Activated CD4-positive, CD25-positive, alpha-beta regulatory T cell treated with anti-CD3 and anti-CD28 coated beads, Interleukin-2, amount 50 U/mL, for 16 hours (primary cell): ENCODE measurements around the gene NTRK1.
"Not testable (repeated sequence)": the region's sequence is repeated elsewhere in the genome, so short reads cannot be mapped to it uniquely, and the experiment has no call there.

Source experiments
- DNase-seq: peaks from one replicate; pipeline ENCODE4 v3.0.0-alpha.2; 2020; ENCODE audit warnings: low read depth, low spot score

NTRK1 gene

DNA sequence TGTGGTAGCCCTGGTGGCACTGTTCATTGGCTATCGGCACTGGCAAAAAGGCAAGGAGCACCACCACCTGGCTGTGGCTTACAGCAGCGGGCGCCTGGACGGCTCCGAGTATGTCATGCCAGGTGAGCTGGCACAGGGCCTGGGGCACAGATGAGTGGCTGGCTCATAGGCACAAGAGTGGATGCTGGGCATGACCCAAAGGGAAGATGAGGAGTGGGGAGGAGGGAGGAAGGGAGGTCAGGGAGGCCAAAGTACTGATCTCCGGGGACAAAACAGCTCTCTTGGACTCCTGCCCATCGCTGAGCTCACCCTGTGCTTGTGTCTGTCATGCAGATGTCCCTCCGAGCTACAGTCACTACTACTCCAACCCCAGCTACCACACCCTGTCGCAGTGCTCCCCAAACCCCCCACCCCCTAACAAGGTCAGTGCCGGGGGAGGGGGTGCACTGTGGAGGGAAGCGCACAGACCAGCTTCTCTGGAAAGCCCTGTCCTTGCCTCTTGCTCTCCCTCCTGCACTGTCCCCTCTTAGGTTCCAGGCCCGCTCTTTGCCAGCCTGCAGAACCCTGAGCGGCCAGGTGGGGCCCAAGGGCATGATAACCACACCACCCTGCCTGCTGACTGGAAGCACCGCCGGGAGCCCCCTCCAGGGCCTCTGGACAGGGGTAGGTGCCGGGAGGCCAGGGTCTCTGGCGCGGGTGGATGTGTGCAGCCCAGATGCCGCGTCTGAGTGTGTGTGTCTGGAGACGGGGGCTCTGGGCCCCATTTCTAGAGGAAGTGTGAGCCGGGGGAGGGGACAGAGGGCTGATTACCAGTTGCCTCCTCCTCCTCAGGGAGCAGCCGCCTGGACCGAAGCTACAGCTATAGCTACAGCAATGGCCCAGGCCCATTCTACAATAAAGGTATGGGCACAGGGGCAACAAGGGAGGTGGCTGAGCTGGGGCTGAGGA lies 52.5 kb downstream of the NTRK1 start:
- no peak for DNase-seq

- no peak for DNase-seq
Observed at GRCh38 chr1:156913809-156914387, 53.2 kb downstream of the NTRK1 start.

DNA sequence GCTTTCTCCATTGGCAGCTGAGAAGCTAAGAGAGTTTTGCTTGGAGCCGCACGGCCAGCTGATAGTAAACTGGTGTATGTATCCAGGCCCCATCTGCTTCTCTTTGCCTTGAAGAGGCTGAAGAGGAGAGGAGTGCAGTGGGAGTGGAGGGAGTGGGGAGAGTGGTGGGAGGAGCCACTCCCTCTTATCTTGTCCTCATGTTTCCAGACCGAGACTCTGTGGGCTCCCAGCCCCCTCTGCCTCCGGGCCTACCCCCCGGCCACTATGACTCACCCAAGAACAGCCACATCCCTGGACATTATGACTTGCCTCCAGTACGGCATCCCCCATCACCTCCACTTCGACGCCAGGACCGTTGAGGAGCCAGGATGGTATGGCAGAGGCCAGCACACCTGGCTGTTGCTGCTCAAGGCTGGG lies 53.8 kb downstream of the NTRK1 start:
- DNase-seq, result no peak

DNA sequence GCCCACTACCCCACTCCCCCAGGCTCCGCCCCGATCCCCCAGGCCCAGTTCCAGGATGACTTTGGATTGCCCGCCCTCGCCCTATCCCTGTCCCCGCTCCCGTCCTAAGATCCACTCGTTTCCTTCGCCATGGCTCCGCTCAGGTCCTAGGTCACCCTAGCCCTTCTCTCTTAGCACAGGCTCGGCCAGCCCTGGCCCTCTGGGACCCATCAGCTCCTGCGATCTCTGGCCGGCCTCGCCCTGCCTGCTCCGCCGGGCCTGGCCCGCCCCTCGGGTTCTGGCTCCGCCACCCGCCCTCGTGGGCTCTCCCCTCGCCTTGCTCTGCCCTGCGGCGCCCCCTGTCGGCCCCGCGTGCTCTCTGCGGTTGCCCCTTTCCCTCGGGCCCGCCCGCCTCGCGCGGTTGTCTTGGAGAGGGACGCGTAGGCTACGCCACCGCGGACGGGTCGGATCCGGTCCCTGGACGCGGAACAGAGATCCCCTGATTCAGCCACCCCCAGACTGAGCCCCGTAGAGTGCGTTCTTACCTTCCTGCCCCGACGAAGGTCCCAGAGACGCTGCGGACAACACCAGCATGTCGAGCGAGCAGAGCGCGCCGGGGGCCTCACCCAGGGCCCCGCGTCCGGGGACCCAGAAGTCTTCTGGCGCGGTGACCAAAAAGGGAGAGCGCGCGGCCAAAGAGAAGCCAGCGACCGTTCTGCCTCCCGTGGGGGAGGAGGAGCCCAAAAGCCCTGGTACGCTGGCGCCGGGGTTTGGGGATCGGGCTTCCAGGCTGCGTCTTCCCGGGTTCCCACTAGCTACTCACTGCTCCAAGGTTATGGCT lies 59.8 kb downstream of the NTRK1 start, which contains the start of gene LRRC71:
Gene LRRC71 (plus strand): TSS at position 400 of the 820 bp plus-strand sequence. CDS start 172 bp downstream, at position 572.
- DNase-seq, result no peak

- DNase-seq, result no peak
Observed at GRCh38 chr1:156921053-156921529, 60.4 kb downstream of the NTRK1 start.

DNA sequence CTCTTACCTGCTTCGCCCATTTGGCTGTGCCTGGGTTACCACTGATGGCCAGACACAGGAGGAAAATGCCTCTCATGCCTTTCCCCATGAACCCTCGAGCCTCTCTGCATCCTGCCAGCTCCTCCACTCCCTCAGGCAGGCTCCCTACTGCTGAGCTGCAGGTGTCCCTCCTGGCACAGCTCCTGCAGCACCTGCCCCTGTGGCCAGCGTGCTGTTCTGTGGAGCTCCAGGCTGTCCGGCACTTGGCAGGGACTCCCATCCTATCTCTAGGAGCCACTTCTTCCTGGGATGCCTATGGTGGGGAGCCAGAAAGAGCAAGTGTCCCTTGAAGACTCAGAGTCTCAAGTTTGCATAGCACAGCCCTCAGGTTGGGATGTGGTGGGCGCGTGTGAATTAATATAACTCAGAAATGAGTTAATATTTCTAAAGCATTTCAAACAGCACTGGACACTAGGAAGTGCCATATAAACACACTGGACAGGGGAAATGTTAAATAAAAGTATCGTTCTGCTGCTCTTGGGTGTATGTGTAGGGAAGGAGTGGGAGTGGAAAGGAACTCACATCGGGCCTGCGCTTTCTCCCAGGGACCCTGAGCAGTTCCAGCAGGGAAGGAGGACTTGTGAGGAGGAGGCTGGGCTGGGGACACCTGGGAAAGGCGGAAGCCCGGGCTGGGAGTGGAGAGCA lies 62.5 kb downstream of the NTRK1 start:
- DNase-seq, result no peak

DNA sequence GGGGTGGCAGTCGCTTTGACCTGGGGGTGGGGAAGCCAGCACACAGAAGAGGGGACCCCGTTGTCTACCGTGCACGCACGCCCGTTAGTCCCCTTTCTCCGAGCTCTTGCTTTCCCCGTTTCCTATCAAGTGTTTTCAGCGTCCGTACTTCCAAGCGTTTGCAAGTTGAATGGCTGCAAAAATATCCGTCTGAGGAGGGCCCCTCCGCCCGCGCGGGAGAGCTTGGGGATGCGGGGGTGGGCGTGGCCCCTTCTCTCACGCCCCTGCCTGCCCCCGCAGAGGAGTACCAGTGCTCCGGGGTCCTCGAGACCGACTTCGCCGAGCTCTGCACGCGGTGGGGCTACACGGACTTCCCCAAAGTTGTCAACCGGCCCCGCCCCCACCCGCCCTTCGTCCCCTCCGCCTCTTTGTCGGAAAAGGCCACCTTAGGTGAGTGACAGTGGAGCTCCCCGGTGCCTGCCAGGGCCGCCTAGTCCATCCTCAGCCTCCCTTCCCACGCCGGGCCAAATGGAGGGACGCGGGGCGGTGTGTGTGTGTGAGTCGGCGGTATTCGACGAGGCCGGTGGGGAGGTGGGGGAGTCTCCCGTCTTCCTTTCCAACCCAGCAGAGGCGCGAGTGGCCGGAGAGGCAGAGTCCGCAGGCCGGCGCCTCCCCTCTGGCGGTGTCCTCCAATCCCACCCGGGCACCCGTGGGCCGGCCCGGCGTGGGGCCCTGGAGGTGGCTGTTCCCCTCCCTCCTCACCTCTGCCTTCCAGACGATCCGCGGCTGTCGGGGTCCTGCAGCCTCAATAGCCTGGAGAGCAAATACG lies 63.2 kb downstream of the NTRK1 start:
- DNase-seq, result no peak

- no peak for DNase-seq
Observed at GRCh38 chr1:156924478-156925153, 64.0 kb downstream of the NTRK1 start.

- DNase-seq, result no peak
Observed at GRCh38 chr1:156925154-156926010, 64.7 kb downstream of the NTRK1 start.

DNA sequence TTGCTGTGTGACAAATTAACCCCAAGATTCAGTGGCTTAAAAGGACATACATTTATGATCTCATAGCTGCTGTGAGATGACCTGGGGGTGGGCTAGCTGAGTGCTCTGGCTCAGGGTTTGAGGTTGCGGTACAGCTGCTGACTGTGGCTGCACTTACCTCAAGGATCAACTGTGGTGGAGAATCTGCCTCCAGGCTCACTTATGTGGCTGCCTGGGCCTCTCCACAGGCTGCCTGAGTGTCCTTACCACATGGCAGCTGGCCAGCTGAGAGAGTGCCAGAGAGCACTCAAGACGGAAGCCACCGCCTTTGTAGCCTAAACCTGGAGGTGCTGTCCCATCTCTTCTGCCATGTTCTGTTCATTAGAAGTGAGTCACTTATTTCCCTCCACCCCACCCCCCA lies 65.5 kb downstream of the NTRK1 start:
- DNase-seq, result no peak

GRCh38 chr1:156926695-156927094 lies 66.0 kb downstream of the NTRK1 start:
- DNase-seq, result not testable (repeated sequence)

- peak; percentile 10 for DNase-seq
Observed at GRCh38 chr1:156927215-156928042, 66.8 kb downstream of the NTRK1 start.

DNA sequence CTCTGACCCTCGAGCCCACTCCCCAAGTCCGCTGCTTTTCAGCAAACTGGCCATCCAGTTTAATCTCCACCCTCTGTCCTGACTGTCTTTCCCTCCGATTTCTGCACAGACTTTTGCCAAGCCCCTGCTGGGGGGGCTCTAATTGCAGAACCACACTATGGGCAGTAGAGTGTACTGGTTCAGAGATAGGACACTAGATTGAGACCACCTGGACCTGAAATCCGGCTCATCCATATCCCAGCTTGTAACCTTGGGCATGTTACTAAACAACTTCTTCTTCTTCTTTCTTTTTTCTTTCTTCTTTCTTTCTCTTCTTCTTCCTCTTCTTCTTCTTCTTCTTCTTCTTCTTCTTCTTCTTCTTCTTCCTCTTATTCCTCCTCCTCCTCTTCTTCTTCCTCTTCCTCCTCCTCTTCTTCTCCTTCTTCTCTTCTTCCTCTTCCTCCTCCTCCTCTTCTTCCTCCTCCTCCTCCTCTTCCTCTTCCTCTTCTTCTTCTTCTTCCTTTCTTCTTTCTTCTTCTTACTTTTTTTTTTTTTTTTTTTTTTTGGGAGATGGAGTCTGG lies 67.5 kb downstream of the NTRK1 start:
- no peak for DNase-seq

GRCh38 chr1:156929596-156930238 lies 69.1 kb downstream of the NTRK1 start:
- DNase-seq, result no peak

GRCh38 chr1:156930483-156930882 lies 69.8 kb downstream of the NTRK1 start:
- no peak for DNase-seq
